HG03060 (cell line): ENCODE results near the gene CEACAM16.

Experiments
- ATAC-seq: cut with Tn5 transposase; IDR thresholded peaks from one replicate; pipeline ENCODE4 v1.9.1; 2021; ENCODE audit warnings: low read depth, moderate number of reproducible peaks; ENCODE audit not compliant: unreplicated experiment

CEACAM16 gene

DNA sequence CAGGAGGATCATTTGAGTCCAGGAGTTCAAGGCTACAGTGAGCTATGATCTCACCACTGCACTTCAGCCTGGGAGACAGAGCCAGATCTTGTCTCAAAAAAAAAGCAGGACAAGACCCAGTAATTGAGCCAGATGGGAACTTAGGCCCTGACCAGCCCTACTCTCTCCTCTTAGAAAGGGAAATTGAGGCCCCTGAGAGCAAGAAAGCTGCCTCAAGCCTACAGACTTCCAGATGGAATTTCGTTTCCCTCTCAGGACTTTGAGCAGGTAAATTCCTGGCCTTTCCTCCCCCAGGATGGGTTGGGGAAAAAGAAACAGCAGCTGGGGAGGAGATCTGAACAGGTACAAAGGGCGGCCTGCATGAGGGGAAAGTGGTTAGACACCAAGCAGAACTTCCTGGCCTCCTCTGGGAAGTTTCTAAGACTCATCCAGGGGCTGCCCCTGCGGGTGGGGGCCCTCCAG lies 46.0 kb downstream of the CEACAM16 start:
- ATAC-seq: no peak

DNA sequence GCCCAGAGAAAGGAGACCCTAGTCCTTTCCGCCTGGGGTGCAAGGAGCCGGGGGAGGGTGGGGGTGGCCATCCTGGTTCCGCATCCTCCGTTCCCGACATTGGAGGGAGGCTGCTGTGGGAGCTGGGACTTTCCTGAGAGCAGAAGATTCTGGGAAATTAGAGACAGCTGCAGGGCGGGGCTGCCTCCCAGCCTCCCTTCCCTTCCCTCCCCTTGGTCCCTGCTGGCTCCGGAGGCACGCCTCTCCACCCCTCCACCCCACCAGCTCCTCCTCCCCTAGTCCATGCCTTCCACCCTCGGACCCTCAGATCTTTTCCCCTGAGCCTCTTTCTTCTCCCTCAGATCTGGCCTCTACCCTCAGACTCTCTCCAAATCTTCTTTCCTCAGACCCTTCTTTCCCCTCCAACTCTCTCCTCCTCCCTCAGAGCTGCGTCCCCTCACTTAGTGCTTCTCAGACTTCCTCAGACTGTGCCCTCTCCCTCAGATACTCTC lies 46.4 kb downstream of the CEACAM16 start:
- no peak for ATAC-seq

DNA sequence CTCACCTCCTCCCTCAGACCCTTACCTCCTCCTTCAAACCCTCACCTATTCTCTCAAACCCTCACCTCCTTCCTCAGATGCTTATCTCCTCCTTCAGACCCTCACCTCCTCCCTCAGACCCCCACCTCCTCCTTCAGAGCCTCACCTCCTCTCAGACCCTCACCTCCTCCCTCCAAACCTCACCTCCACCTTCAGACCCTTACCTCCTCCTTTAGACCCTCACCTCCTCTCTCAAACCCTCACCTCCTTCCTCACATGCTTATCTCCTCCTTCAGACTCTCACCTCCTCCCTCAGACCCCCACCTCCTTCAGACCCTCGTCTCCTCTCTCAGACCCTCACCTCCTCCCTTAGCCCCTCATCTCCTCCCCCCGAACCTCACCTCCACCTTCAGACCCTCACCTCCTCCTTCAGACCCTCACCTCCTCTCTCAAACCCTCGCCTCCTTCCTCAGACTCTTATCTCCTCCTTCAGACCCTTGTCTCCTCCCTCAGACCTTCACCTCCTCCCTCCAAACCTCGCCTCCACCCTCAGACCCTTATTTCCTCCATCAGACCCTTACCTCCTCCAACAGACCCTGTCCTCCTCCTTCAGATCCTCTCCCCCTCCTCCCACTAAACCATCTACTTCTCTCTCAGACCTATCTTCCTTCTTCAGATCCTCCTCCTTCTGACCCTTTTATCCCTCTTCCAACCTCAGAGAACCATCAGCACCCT lies 47.1 kb downstream of the CEACAM16 start:
- ATAC-seq: no peak

DNA sequence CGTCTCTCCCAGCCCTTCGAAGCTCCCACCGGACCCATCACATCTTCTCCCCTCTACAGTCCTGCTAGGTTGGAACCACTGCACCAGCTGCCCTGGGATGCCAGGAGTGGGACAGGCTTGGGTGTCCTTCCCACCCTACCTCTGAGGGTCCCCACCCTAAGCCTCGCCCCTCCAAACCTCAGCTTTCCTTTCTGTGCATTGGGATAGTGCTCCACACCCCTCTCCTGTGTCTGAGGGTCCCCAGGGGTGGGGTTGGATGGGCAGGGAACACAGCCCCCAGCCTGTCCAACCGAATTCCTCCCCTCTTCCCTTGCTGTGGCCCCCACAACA lies 47.6 kb downstream of the CEACAM16 start:
- no peak for ATAC-seq

DNA sequence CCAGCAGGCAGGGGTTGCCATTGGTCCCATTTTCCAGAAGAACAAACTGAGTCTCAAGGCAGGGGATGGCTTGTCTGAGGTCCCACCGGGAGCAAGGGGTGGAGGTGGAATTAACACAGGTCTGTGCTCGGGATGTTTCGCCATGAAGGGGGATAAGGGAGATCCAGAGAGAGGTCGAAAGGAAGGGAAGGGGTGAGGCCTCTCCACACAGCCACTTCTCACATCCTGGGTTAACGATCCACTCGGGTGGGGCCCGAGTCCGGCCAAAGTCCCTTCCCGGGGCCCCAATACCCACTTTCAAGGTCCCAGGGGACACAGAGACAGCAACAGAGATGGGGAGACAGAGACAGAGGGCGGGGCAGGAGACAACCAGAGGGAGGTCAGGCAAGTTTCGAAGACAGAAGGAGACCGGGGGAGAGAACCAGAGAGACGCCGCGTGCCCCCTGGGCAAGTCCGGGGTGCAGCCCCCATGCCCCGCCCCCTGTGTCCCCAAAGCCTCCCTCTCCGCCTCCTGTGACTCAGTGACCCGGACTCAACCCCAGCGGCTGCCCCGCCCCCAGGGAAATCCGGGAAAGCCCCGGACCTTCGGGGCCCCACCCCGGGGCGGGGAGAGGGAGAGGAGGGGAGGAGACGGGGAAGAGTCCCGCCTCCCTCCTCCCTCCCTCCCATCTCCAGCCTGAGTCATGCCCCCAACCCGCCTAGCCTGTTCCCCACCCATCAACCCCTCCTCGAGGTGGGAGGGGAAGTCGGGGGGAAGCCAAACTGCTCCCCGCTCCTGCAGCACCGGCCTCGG lies 48.2 kb downstream of the CEACAM16 start:
- ATAC-seq: no peak

DNA sequence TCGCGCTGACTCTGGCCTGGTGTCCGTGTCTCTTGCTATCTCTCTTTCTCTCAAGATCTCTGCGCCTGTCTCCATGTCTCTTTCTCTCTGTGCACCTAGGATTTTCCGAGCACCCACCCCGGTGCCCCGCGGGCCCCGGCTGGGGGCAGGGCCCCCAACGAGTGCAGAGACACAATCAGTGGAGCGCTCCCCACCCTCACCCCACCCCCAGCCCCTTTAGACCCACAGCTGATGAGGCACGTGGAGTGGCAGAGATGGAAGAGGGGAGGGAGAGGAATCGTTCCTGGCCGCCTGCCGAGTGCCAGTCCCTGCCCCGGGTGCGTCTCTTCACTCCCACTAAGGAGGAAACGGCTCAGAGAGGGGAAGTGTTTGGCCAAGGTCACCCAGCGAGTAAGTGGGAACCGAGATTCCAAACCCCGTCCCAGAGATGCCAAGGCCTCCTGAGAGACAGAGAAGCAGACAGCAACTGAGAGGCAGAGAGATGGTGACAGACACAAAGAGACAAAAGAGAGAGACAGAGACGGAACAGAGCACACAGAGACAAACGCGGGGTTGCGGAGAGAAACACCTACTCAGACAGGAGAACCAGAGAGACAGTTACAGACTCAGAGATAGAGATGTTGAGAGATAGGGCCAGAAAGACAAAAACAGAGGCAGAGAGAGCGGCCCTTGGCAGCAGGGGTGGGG lies 48.9 kb downstream of the CEACAM16 start:
- ATAC-seq: no peak

DNA sequence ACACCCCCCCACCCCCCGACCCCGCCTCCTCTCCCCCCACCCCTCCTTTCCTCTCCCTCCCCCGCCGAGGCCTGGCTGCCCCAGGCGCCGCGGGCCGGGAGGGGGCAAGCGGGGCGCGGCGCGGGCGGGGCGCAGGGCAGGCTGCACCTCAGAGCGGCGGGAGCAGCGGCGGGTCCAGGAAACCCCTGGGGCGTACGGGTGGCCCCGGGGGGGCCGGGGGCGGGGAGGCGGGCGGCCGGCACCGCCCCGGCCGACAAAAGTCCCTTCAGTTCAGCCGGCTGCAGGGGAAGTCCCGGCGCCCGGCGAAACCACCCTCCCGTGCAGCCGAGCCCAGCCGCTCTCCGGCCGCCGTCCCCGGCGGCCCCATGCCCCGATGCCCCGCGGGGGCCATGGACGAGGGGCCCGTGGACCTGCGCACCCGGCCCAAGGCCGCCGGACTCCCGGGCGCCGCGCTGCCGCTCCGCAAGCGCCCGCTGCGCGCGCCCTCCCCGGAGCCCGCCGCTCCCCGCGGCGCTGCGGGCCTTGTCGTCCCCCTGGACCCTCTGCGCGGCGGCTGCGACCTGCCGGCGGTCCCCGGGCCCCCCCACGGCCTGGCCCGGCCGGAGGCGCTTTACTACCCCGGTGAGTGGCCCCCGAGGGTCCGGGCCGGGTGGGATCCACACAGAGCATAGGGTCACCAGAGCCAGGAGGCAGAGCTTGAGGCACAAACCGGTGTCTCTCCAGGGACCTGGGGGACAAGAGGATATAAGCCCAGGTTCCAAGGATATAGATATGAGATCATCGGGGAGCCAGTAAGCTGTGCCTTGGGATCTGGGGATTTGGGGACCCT lies 49.7 kb downstream of the CEACAM16 start, which contains the start of gene BCL3:
BCL3 (plus strand) TSS at position 283 of the 829 bp plus-strand sequence; CDS start at position 366, 83 bp downstream.
- ATAC-seq: no peak

DNA sequence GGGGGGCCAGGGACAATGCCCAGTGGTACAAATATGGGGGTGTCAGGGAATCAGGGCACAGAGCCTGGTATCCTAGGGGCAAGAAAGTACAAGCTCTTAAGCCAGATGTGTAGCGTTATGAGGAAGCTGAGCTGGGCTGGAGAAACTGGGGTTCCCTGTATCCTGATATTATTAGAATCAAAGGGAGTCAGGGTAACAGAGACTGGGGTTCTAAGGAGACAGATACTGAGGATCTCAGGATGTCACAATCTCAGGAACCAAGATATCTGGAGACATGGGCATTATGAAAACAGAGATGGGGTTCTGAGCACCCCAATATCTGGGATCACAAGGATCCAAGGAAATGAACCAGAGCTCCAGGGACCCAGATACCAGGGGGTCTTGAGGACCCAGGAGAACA lies 50.3 kb downstream of the CEACAM16 start:
- no peak for ATAC-seq

DNA sequence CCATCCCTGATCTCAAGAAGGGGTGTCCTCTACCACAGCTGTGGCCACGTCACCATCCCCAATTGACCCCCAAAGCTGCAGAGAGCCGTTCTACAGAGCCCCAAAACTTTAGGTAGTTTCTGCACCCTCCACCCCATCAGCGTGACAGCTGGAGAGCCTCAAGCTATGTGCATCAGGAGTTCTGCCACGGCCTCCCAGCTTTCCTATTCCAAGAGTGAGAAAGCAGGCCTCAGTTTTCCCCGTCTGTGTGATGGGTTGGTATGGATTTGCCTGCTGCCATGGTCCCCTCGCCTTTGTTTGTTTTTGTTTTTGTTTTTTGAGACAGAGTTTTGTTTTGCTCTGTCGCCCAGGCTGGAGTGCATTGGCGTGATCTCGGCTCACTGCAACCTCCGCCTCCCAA lies 51.0 kb downstream of the CEACAM16 start:
- ATAC-seq: no peak

DNA sequence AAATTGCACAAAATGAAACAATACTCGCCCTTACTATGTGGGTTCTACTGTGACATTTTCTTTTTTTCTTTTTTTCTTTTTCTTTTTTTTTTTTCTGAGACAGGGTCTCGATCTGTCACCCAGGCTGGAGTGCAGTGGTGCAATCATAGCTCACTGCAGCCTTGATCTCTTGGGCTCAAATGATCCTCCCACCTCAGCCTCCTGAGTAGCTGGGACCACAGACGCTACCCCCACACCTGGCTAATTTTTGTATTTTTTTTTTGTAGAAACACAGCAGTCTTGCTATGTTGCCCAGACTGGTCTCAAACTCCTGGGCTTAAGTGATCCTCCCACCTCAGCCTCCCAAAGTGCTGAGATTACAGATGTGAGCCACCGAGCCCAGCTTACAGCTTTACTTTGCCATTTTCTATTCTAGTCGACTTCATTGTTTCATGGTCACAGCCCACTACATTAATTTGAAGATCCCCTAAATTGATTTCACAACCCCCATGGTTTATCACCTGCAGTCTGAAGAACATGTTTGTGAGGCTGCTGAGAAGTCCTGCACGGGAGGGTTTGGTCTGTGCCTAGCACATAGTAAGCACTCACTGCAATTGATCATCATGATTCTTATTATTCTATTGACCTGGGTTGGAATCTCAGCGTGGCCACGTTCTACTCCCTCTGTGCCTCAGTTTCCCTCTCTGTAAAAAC lies 53.3 kb downstream of the CEACAM16 start:
- ATAC-seq: no peak

DNA sequence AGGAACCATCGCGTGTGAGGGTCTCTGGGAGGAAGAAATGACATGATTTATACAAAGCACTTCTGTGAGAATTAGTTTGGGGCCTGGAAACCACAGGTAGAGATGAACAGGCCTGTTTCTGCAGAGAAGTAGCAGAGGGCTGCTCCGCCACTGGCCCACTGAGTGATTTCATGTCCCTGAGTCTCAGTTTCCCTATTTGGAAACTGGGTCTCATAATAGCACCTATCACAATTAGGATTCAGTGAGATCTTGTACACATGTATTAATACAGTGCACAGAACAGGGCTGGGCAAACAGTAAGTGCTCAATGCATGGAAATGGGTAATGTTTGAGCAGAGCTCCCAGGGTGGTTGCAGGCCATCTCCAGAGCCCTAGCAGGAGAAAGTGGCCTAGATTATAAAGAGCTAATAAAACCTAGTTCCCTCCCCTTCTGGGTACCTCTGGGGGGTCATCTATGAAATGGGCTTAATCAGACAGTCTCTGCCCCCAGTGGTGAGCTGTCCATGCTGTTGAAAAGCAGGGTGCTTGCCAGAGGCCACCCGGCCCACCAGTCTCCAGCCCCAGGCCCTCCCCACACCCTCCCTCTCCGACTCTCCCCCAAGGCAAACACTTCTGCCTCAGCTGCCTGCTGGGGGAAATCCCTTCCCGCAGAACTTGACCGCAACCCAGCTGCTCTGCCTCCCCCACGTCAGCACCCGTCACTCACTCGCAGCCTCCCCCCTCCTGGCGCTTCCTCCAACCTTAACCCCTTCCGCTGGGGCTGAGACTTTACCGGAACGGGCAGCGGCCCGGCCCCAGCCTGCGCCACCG lies 54.1 kb downstream of the CEACAM16 start:
- peak; percentile 62 for ATAC-seq

DNA sequence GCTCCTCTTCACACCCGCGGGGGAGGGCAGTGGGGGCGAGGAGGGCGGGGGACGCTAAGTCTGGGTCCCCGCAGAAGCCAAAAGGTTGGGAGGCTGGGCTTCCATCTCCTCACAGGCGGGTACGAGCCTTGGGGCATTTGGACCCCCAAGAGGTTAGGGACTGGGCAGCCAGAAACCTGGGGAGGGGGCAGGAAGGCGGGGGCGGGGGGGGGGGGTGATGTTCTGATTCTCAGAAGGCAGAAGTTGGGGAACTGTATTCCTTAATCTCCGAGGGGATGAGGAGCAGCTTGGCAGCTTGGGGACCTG lies 54.6 kb downstream of the CEACAM16 start:
- no peak for ATAC-seq

DNA sequence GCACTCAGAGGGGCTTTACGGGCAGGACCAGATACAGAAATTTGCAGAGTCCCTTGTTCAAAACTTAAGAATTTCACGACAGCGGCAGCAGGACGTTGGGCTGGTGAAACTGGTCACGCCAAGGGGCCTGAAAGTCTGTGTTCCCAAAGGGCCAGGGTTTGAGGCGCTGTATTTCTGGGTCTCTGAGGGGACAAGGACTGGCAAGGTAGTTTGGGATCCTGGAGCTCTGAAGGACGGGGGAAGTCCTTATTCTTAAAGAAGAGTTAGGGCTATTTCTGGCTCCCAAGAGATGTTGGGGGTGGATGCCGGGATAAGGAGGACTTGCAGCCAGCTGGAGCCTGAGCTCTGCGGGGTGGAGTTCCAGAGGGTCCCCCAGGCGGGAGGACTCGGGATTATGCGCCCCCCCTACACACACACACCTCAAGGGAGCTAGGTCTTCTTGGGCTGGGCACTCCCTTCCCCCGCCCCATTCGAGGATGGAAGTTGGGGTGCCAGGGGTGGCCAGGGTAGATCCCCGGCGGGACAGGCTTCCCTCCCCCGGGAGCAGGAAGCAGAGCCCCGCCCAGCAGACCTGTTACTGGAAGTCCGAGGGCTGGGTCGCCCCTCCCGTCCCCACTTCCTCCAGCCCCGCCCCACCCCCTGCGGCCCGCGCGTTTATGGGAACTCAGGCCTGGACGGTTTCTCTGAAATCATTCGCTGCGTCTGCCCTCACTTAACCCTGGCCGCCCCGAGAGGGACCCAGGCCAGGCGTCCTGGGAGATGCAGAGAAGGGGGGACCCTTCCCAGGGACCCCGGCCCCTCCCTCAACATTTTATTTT lies 55.2 kb downstream of the CEACAM16 start:
- no peak for ATAC-seq

DNA sequence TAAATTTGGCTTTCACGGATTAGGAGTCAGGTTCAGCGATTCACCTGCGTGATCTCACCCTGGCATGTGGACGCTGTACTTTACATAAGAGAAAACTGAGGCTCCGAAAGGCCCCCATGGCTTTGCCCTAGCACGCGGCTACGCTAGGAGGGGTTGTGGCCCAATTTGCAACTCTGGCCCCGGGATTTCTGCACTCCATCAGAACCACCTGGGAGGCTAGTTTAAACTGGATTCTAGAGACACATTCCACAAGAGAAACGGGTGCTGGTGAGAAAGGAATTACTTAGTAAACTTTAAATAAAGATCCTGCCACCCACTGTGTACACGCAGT lies 55.8 kb downstream of the CEACAM16 start:
- no peak for ATAC-seq

DNA sequence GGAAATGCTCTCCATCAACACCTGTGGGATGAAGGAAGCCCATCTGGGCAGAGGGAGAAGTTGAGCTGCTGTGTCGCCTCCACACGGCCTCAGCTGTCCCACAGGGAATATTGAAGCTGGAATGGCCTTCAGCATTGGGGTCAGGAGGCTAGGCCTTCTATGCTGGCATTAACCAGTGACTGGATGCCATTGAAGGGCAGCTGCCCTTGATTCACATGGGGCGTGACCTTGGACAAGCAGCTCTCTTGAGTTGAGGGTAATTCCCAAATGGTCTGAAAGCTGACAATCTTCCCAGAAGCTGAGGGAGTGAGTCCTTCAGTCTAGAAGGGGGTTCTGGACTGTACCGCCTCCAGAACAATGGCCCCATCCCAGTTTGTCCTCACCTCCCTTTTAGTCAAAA lies 56.3 kb downstream of the CEACAM16 start:
- no peak for ATAC-seq

DNA sequence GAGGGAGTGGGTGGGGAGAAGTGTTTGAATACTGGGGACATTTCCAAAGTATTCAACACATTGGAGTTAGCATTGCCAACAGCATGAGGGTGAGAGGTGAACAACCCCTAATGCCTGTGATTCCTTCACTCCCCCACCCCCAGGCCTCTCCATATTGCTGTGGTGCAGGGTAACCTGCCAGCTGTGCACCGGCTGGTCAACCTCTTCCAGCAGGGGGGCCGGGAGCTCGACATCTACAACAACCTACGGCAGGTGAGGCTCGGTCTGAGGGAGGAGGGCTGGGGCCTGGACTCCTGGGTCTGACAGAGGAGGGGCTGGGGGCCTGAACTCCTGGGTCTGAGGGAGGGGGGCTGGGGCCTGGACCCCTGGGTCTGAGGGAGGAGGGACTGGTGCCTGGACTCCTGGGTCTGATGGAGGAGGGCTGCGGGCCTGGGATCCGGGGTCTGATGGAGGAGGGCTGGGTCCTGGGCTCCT lies 57.2 kb downstream of the CEACAM16 start:
- ATAC-seq: no peak

DNA sequence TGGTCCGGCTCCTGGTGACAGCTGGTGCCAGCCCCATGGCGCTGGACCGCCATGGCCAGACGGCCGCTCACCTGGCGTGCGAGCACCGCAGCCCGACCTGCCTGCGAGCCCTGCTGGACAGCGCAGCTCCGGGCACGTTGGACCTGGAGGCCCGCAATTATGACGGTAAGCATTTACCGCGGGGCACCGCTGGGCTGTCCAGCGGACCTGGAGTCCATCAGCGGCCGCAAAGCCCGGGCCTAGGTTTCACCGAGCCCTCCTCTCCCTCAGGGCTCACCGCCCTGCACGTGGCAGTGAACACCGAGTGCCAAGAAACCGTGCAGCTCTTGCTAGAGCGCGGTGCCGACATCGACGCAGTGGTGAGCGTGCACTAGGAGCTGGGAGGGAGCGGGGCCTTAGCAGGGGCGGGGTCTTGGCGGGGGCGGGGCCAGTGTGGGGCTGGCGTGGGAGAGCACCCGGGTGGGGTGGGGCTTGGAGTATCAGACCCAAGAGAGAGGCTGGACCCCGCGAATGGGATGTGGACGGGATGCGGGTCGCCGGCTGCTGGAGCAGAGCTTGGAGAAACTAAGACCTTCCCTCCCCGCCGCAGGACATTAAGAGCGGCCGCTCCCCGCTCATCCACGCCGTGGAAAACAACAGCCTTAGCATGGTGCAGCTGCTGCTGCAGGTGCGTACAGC lies 58.2 kb downstream of the CEACAM16 start:
- ATAC-seq: no peak
